NCI-H446 treated with DMSO at 0.1 percent for 48 hours (cell line): ENCODE data around the gene GNGT2.

Experiments
- DNase-seq: peaks from one replicate; lab custom pipeline; 2025; lab: John Stamatoyannopoulos, UW

GNGT2 gene

DNA sequence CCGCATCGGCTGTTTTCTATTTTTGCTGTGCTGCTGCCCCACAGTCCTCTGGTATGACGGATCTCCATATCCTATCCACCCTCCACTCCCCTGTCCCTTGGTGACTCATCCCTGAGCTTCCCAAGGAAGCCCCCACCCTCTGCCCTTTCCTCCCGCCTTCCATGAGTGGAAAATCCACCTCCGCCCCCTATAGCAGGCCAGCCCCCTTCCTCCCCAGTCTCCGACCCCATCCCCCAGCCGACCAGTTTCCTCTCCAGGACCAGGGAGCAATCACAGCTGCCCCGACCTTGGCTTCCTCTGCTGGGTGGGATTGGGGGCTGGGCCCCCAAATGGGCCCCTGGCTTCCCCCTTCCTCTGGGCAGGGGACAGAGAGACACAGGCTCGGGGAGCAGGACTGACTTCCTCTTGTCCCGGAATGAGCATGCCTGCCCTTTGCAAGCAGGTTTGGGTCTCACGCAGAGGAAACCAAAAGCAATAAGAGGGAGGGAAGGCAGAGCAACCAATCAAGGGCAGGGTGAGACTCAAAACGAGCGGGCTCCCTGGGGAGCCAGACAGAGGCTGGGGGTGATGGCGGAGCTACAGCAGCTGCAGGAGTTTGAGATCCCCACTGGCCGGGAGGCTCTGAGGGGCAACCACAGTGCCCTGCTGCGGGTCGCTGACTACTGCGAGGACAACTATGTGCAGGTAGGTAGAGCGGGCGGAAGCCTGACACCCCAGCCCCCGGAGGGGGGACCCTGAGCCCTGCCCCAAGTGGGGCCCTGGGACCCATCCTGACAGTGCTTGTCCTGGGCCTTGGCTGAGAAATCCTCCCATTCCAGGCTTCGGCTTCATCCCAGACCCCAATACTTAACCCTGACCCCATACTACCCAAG lies at the start of gene GNGT2, which contains the start of gene ABI3:
Gene GNGT2 (minus strand): TSS at position 417 of the 872 bp plus-strand sequence. CDS start 3,152 bp downstream, outside the sequence.
Gene ABI3 (plus strand): TSS at position 550 of the 872 bp plus-strand sequence. CDS start 18 bp downstream, at position 568.
- no peak for DNase-seq

DNA sequence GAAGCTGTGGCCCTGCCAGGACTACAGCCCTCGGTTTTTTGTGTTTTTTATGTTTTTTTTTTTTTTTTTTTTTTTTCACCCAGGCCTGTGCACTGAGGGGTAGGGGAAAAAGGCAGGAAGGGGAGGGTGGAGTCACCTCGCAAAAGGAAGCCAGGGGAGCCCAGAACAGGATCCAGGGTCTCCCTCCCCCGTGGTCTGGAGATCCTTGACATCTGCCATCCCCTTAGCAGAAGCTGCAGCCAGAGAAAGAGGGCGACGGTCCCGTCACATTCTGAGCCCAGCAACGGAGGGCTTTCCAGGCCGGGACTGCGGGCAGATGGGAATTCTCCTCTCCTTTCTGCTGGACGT lies 49.3 kb upstream of the GNGT2 start:
- DNase-seq = no peak

DNA sequence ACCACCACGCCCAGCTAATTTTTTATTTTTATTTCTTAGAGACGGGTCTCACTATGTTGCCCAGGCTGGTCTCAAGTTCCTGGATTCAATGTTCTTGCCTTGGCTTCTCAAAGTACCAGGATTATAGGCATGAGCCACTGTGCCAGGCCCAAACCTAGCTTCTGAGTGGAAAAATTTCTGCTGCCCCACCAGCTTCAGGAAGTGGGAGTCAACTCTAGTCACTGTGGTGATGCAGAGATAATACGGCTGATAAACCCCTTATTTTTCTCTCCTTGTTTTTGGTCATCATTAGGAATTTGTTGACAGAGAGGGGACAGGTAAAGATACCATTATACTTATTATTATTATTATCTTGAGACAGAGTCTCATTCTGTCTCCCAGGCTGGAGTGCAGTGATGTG lies 48.0 kb upstream of the GNGT2 start:
- no peak for DNase-seq

DNA sequence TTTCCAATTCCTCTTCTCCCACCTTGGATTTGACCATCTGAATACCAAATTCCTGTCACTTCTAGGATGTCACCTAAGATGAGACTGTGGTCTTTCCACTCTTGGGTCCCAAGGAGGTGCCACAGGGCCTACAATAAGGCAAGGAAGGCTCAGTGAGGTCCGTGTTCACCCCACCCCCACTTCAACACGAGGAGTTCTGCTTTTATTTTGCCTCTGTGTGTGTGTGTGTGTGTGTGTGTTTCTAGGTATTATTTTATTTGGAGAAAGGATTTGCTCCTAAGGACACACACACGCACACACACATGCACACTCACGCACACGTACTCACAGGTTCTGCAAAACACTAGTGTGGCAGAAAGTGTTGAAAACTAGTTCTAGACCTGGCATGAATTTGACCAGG lies 44.8 kb upstream of the GNGT2 start:
- no peak for DNase-seq

DNA sequence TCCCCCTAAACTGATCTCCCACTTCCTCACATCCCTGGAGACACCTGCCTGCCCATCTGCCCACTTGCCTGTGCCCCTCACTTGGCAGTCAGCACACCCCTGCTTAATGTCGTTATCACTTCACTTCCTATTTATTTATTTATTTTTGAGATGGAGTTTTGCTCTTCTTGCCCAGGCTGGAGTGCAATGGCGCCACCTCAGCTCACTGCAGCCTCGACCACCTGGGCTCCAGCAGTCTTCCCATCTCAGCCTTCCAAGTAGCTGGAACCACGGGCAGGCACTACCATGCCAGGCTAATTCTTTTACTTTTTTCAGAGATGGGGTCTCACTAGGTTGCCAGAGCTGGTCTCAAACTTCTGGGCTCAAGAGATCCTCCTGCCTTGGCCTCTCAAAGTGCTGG lies 43.7 kb upstream of the GNGT2 start:
- no peak for DNase-seq

DNA sequence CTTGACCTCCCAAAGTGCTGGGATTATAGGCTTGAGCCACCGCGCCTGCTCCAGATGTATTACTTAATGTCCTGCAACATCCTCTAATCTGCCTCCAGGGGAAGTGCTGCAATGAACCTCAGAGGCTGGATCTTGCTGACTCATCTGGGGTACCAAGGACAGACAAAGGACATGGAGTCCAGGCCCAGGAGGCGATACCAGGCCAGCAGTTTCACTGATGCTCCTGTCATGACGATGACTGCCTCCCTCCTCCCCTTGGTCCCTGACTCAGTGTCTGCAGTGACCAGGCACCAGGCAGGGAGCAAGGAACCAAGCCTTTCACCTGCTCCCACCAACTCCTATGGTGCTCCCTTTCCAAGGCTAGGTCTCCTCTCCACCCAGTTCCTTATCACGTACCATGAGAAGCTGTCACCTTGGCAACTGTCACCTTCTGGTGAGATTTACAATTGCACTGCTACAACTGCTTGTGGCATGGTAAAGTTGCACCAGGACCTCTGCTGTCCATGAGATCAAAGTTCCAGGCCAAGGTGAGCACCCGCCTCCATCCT lies 41.8 kb upstream of the GNGT2 start:
- DNase-seq = no peak

DNA sequence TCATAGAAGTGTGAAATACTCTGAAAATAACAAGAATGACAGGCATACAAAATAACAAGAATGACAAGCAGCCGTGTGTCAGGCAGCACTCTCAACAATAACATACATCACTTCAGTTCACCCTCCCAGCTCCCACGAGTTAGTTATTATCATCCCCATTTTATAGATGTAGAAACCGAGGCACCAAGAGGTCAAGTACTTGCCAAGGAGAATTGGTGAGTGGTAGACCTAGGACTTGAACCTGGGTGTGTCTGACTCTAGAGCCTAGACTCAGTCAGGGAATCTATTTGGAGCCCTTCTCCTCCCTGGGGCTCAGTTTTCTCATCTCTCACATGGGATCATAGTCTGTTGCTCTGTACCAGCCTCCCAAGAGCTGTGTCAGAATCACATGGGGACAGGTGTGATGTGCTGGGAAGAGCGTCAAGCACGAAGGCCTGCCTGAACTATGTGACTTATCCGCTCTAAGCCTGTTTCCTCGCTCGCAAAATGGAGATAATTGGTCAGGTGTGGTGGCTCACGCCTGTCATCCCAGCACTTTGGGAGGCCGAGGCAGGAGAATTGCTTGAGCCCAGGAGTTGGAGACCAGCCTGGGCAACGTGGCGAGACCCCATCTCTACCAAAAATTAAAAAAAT lies 39.6 kb upstream of the GNGT2 start:
- DNase-seq = no peak

DNA sequence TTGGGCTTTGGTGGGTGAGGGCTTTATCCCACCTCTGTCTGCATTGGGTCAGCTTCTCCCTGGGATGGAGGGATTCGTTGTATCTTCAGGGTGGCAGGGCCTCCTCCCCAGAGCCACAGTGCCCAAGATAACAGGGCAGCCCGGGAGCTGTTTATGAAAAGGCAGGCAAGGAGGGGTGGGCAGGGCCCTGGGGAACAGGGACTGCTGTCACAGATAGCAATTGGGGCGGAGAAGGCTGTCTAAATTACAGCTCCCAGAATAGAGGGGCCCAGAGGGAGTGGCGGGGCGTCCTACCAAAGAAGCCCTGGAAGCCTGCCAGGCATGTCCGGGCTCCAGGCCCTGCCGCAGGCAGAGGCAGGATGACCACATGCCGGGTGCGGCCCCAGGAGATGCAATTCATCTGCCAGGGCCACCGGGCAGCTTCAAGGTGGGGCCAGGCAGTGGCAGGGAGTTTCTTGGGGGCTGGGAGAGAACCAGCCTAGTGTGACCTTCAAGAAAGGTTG lies 39.0 kb upstream of the GNGT2 start:
- DNase-seq = no peak

DNA sequence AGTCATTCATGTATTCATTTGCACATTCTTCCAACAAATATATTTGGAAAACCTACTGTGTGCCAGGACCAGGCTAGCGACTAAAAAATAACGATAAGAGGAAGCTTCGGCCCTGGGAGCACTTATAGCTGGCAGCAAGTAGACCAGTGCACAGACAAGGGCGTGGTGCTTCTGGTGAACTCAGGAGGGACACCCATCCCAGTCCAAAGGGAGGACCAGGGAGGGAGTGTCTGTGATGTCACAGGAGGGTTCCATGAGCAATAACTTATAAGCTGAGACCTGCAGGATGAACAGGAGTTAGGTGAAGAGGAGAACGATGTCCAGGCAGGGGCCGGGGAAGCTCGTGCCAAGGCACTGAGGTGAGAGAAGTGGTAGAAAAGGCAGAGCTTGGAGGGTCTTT lies 37.6 kb upstream of the GNGT2 start:
- no peak for DNase-seq

DNA sequence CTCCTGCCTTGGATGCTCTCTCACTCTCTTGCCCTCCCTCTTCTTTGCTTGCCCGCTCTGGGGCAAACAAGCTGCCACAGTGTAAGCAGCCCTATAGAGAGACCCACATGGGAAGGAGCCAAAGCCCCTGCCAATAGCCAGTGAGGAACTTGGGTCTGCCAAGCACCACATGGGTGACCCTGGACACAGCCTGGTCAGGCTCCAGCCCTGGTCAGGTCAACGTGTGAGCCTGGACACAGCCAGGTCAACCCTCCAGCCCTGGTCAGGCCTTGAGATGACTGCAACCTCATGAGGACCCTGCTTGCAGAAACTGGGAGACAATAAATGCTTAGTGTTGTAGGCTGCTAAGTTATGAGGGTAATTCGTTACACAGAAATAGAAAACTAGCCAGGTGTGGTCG lies 34.5 kb upstream of the GNGT2 start:
- no peak for DNase-seq

DNA sequence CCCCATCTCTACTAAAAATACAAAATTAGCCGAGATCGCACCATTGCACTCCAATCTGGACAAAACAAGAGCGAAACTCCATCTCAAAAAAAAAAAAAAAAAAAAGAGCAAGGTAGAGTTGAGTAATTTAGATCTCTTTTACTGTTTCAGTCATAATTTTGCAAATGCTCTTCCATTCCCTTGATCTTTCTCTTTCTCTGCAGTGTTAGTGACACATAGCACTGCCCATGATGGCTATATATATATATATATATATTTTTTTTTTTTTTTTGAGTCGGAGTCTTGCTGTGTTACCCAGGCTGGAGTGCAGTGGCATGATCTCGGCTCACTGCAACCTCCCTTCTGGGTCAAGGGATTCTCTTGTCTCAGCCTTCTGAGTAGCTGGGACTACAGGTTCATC lies 32.4 kb upstream of the GNGT2 start:
- DNase-seq = no peak

DNA sequence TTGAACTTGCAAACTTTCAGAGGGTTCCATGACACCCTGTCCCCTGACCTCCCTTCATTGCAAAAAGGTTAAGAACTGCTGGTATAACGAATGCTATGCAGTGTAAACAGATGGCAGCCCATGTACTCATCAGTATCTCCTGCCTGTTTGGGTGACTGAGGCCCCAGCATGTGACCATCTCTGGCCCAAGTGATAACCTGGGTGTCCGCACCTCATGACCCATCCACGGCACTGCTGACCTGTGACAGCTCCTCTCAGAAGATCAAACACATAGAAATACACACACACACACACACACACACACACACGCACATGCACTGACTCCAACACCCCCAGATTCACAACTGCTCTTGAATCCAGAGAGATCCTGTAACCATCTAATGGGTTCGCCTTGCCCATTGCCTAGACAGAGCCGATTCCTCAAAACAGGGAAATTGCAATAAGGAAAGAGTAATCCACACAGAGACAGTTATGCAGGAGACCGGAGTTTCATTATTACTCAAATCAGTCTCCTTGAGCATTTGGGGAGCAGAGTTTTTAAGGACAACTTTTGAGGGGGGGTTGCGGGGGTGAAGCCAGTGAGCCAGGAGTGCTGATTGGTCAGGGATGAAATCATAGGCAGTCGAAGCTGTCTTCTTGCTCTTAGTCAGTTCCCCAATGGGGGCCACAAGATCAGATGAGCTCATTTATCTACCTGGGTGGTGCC lies 31.5 kb upstream of the GNGT2 start:
- DNase-seq = no peak

DNA sequence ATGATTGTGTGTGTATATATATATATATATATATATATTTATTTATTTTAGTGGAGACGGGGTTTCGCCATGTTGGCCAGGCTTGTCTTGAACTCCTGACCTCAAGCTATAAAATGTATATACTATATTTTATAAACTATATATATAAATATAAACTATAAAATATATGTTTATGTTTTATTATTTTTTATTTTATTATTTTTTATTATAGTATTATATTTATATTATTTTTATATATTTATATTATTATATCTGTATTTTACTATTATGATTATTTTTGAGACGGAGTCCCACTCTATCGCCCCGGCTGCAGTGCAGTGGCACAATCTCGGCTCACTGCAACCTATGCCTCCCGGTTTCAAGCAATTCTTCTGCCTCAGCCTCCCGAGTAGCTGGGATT lies 30.7 kb upstream of the GNGT2 start:
- DNase-seq = no peak

DNA sequence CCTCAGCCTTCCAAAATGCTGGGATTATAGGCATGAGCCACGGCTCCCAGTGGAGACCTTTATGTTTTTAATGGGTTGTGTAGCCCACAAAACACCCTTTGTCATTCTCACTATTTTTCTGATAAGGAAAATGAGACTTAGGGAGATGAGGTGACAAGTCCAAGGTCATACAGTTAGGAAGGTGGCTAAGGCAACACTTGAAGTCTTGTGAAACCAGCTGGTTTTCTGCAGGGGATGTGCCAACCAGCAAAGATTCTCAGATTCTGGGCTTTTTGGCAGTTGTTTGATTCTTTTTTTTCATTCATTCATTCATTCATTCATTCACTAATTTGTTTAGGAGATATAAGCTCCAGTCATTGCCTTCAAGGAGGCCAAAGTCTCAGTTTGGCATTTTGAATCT lies 30.2 kb upstream of the GNGT2 start:
- DNase-seq = no peak

DNA sequence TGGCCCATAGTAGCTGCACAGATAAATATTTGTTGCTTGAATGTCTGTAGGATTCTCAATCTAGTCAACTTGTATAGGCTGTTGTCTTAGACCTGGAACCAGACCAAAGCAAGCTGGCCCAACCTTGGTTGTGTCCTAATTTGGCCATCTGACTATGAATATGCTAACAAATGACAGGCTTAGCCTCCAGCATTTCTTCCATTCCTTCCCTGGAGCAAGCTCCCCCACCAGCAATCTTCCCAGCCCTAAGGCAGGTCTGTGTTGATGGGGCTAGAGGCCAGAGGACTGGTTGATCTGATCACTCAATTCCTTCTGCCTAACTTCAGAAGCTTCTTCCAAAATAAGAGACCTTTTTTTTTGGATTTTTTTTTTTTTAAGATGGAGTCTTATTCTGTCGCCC lies 29.6 kb upstream of the GNGT2 start:
- no peak for DNase-seq

DNA sequence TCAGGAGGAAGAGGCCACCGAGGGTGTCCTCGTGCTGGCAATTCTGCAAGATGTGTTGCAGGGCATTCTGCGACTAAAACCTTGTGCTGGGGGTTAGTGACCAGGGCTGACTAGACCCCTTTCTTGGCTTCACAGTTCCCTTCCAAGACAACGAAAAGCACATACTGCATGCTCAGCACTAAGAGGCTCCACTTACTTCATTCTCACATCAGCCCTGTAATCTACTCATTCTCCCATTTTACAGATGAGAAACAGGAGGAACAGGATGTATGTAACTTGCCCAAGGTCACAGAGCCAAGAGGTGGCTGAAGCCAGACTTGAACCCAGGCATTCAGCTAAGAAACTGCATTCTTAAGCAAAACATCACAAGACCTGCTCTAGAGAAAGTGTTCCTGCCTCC lies 25.5 kb upstream of the GNGT2 start:
- no peak for DNase-seq

DNA sequence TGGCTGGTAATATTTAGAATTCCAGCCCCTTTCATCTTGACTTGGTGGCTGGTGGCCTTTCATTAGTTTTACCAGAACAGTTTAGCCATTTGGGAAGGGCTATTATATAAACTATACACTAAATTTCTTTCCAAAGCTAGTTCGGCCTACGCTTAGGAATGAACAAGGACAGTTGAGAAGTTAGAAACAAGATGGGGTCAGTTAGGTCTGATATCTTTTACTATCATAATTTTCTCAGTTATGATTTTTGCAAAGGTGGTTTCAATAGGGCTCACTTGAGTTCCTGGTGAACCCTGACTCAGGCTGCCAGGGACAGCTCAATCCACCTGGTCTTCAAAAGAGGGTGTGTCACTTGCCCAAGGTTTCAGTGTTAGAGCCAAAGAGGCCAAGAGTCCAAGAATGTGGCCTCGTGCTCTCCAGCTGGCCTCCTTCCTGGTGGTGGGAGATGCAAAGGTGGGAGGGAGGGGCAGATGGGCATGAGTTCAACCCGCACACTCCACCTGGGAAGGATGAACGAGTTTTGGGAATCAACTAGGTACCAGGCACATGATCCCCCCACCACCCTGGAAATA lies 24.2 kb upstream of the GNGT2 start:
- no peak for DNase-seq

DNA sequence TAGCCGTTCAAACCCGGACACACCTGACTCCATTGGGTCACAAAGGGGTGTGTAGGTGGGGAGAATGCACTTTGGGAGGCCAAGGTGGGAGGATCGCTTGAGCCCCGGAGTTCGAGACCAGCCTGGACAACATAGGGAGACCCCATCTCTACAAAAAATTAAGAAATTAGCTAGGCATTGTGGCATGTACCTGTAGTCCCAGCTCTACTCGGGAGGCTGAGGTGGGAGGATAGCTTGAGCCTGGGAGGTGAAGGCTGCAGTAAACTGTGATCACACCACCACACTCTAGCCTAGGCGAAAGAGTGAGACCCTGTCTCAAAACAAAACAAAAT lies 21.2 kb upstream of the GNGT2 start:
- DNase-seq = no peak

DNA sequence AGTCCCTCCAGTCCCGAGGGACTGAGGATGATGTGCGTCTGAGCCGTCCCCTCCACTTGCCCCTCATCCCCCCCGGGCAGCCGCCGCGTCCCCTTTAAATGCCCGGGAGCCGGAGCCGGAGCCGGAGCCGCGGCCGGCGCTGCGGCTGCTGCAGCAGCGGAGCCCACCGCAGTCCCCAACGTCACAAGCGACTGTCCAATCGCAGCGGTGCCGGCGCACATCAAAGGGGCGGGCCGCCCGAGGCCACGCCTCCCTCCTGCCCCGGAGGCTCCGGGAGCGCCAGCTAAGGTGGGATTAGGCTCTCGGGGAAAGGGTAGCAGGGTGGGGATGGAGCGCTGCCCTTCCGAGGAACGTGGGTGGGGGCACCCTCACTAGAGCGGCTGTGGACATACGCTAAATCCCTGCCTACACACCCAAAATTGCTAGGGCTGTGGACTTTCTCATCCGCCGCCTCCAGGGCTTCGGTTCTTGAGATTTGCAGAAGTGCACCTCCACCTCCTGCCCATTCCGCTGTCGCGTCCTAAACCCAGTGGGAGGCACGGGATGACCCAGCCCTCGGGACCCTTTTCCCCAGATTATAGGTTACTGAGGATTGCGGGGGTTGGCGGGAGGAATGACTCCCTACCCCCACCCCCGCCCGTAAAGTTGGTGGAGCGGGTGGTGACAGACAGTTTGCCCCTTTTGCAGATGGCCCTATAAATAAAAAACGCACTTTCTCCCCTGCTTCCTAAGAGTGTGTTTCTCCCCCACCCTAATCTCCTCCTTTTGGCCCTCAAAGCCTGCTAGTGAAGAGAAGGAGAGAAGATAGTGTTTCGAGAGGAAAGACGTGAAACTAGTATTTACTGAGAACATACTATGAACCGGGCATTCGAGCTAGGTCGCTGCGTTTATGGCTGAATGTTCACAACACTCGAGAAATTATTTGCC lies 20.5 kb upstream of the GNGT2 start, which contains the start of gene PHOSPHO1:
Gene PHOSPHO1 (minus strand): TSS at position 152 of the 927 bp plus-strand sequence. CDS start 4,096 bp downstream, outside the sequence.
- peak; percentile 36 for DNase-seq

DNA sequence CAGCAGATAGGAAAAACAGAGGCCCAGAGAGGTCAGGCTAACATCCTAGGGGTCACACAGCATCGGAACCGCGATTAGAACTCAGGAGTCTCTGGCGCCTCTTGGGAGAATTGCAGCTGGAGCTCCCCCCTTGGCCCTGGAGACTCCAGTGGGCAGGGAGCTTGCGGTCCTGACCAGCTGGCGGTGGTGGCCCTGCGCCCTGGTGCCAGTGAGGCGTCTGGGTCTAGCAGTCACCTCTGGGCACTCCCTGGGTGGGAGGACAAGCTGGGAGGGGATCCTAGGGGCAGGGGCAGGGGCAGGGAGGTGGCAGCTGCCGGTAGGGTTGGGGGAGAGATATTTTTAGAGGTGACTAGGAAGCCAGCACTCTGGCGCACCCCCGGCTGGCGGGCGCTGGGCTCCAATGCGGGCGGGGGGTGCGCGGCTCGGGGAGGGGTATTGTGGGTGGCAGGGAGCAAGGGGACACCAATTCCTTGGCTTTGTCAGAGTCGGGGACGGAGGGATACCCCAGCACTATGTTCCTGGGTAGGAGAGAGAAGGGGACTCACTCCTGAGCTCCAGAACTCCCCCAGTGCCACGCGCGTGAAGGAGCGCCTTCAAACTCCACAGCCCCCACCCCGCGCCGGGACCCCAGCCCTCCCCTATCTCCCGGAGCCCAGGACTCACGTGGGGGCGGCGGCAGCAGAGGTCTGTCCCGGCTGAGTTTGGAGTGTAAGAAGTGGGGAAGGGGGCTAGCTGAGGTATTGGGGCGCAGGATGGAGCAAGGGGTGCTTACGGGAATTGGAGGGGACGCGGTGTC lies 19.6 kb upstream of the GNGT2 start:
- no peak for DNase-seq
